Measurements from ENCODE around the gene SOX10.

The SOX10 gene

GRCh38 chr22:37983860-37984791, at the start of gene SOX10:
Gene SOX10 (minus strand): TSS chr22:37984555. CDS start chr22:37983784, 771 bp downstream.
- no peak for DNase-seq

GRCh38 chr22:38033522-38034277, 49.3 kb upstream of the SOX10 start:
- DNase-seq: no peak

DNA sequence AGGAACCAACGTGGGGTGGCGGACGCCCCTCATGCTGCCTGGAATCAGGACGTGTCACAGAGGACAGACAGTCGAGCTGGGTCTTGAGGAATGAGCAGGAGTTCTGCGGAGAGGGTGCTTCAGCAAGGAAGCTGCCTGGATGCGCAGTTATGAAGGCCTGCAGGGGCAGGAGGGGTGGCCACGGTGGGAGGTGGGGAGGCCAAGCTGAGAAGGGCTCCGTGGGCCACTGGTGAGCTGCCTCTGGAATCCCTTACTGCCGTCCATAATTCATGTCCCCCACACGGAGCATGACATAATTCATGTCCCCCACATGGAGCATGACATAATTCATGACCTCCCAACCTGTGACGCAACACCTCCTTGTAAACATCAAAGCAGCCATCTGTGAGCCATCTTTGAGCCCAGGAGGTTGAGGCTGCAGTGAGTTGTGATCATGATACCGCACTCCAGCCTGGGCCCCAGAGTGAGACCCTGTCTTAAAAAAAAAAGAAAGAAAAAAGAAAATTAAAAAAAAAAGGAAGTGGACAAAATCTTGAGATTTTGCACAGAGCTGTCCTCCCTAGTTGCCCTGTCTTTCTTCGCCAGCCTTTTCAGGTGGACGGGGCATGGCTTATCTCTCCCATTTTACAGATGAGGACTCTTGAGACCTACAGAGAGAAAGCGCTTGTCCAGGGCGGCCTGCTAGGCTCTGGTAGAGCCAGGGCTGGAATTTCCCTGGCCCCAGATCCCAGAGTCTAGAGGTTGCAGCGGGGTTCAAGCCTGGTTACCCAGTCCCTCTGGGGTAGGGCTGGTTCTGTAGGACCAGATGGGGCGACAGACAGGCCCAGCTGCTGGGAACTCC, 48.5 kb upstream of the SOX10 start:
- DNase-seq: no peak

- DNase-seq: no peak
These were observed 47.1 kb upstream of the SOX10 start for GRCh38 chr22:38031491-38031890.

DNA sequence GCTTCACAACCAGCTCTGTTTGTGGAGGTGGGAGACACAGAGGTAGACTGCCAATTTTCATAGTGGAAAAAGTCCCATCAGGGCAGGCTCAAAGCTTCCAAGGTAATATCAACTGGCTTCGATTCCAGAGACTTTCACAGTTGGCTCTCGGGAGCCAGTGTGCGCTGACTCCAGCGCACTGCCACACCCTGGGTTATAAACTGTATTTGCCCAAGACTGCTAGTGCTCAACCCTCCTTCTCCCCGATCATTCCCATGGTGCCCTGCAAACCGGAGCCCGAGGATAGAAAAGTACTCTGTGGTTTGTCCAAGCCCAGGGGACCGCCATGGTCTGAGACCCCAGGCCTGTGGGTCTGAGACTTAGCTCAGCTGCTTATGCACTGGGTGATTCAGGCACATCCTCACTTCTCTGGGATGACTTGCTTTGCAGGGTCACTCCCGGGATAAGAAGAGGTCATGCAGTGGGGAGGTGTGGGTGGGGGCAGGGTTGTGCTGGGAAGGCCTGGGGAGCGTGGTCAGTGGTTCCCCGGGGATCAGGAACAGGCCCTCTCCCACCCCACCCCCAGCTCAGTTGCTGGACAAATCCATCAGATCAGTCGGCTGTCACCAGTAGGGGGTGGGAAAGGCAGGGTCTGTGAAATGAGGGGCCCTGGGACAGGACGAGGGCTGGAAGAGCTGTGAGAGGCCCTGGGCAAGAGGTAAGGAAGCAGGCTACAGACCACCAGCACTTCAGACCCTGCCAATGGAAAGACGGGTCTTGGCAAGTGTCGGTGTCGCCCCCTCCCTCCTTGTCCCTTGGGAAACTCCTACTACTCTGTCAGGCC, 46.2 kb upstream of the SOX10 start:
- DNase-seq: no peak

- no peak for DNase-seq
These were observed 45.5 kb upstream of the SOX10 start for GRCh38 chr22:38029901-38030300.

DNA sequence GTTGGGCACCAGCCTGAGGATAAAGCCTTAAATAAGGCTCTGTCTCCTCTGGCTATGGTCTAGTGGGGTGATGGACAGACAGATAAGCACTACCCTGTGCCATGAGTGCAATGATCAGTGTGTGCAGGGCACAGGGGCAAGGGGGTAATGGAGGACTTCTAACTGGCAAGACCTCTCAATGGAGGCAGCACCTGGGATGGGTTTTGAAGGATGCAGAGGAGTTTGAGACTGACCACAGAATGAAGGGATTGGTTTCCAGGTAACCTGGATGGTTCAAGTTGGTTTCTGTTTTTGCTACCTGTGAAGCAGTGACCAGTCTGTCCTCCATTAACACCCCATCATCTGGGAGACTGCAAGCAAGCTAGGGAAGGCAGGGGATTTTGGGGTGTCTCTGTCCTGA, 45.0 kb upstream of the SOX10 start:
- DNase-seq: no peak

GRCh38 chr22:38028344-38029130, 44.2 kb upstream of the SOX10 start:
- DNase-seq: no peak

DNA sequence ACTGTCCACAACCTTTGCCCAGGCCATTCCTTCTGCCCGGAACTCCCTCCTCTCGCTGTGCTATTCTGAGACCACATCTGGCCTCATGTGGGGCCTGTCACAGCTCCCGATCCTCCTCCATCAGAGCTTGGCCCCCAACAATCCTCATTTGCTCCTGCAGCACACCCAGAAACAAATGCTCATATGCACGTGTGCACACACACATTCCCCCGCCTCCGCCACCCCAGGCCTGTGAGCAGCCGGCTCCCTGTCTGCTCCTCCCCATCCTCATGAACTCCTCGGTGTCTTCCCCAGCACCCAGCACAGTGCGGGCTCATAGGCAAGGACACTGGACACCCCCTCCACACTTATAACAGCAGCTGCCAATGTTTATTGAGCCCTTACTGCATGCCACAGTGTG, 43.1 kb upstream of the SOX10 start:
- no peak for DNase-seq

GRCh38 chr22:38026130-38027111, 42.1 kb upstream of the SOX10 start:
- DNase-seq: no peak

DNA sequence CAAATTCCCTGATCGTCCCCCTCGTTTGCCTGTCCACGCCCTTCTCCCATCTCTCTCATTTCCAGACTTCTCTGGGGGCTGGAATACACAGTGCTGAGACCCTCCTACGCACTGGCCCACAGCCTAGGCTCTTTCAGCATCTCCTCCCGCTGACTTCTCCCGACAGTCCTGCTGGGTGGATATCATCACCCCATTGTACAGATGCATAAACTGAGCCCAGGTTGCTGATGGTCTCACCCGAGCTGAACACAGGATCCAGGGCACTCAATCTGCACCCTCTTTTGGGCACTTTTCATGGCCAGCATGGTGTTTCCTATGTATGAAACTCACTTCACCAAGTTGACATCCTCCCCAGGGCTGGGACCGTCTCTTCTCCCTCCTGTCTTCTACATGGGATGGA, 41.2 kb upstream of the SOX10 start:
- DNase-seq: no peak

DNA sequence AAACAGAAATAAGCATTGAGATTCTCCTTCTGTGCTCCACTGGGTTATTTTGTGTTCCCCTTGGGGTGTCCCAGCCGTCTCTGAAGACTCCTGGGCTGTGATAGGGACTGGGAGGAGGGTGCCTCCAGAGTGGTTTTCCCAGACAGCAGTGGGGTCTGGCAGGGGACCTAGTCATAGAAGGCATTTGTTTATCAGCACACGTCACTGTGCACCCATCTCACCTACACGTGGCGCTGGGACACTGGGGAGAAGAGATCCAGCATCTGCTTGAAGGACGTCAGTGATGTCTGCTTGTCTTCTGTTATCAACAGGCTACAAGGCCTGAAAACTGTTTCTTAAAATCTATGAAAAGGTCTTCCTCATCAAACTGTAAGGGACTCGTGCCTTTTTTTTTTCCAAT, 38.7 kb upstream of the SOX10 start:
- DNase-seq: no peak

DNA sequence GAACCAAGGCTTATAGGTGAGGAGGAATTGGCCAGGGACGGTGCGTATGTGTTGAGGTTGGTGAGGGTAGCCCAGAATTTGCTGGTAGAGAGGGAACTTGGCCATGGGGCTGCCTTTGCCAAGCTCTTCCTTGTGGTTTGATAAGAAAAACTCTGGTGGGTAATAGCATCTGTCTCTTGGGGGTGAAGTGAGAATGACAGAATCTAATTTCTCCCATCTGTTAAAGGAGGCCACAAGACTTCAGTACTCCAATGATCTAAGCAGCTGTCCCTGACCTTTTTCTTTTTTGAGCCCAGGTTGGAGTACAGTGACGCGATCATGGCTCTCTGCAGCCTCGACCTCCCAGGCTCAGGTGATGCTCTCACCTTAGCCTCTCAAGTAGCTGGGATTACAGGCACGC, 36.9 kb upstream of the SOX10 start:
- no peak for DNase-seq

DNA sequence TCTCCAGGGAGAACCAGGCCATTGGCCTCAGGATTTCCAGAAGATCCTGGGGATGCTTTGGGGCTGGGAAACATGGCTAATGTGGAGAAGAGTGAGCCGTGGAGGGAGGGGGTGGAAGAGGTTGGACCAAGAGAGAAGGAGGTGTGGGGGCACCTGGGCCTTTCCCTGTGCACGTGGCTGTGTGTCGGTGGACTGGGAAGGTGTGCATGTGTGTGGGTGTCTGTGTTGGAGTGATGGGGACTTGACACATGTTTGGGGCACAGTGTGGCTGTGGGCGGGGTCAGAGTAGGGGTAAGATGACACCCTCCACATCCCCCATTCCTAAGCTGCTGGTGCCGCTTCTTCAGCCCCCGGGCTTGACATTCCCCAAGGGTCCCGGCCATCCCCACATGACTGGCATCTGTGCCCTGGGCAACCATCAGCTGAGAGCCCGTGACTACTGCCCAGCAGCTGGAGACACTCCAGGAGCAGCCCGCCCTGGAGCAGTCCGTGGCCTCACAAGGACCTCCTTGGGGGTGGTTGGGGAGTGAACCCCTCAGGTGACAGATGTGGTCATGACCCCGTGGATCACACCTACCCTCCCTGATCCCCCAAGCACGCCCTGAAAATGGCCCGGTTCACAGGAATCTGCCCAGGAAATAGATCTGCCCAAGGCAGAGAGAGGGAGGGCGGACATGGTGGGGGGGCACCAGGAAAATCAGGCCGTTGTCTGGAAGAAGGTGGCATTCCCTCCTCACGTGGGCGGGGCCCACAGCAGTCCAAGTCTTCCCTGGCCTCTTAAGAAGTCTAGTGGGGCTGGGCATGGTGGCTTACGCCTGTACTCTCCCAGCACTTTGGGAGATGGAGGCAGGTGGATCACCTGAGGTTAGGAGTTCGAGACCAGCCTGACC, 34.8 kb upstream of the SOX10 start:
- no peak for DNase-seq

GRCh38 chr22:38017939-38018885, 33.9 kb upstream of the SOX10 start:
- no peak for DNase-seq

DNA sequence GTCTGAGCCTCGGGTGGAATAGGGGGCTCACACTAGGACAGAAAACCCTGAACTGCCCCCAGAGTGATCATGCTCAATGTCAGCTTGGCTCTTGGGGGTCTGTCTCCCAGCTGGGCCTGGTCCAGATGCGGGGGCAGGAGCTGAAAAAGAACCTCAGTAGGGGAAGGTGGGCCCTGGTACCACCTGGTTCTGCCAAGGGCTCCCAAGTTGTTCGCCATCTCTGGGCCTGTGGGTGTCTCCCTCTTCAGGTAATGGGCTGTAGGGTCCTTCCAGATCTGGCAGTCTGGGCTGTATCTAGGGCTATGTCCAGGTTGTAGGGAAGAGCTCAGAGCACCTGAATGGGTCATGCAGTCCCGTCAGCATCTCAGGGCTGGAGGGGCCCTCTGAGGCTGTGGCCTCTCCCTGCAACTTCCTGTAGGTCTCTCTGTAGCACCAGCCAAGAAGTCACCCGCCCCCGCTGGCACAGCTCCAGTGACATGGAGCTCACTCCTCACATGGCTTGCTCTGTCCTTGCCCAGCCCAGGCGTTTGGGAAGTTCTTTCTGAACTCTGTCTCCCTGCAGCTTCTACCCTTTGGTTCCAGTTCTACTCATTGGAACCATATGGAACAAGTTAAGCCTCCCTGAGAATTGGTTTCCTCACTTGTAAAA, 33.0 kb upstream of the SOX10 start:
- no peak for DNase-seq

Data from activated CD4-positive, alpha-beta T cell treated with anti-CD3 and anti-CD28 coated beads for 48 hours (primary cell).